ENCODE measurements around the gene TCEAL7.

DNA sequence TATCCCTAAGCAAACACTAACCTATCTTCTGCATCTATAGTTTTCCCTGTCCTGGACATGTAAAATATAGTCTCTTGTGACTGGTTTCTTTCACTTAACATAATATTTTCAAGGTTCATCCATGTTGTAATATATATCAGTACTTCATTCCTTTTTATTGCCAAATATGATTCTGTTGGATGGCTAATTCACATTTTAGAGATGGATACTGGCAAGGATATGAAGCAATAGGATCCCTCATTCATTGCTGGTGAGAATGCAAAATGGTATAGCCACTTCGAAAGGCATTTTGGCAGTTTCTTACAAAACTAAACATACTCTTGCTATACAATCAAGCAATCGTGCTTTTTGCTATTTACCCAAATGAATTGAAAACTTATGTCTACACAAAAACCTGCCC, 33.0 kb downstream of the TCEAL7 start:
- TF ChIP-seq POLR2AphosphoS5 (IDR thresholded peaks at IDR 0.05; ENCODE audit: low read depth, low read length) (no peak), REST (IDR thresholded peaks at IDR 0.05; ENCODE audit: insufficient read depth in 1 of 2, low read depth in 2 of 2, low read length in 1 of 2) (no peak), SIN3A (IDR thresholded peaks at IDR 0.05; ENCODE audit: borderline replicate concordance, insufficient read depth, low read depth, low read length) (no peak)
- TF ChIP-seq, protein P1, sequence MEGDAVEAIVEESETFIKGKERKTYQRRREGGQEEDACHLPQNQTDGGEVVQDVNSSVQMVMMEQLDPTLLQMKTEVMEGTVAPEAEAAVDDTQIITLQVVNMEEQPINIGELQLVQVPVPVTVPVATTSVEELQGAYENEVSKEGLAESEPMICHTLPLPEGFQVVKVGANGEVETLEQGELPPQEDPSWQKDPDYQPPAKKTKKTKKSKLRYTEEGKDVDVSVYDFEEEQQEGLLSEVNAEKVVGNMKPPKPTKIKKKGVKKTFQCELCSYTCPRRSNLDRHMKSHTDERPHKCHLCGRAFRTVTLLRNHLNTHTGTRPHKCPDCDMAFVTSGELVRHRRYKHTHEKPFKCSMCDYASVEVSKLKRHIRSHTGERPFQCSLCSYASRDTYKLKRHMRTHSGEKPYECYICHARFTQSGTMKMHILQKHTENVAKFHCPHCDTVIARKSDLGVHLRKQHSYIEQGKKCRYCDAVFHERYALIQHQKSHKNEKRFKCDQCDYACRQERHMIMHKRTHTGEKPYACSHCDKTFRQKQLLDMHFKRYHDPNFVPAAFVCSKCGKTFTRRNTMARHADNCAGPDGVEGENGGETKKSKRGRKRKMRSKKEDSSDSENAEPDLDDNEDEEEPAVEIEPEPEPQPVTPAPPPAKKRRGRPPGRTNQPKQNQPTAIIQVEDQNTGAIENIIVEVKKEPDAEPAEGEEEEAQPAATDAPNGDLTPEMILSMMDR (IDR thresholded peaks at IDR 0.05) = no peak
